ENCODE results near the gene HENMT1.

The HENMT1 gene

GRCh38 chr1:108624069-108624468 lies 36.8 kb downstream of the HENMT1 start:
- no peak for DNase-seq

- DNase-seq: no peak
Observed at GRCh38 chr1:108617724-108618056, 43.2 kb downstream of the HENMT1 start.

DNA sequence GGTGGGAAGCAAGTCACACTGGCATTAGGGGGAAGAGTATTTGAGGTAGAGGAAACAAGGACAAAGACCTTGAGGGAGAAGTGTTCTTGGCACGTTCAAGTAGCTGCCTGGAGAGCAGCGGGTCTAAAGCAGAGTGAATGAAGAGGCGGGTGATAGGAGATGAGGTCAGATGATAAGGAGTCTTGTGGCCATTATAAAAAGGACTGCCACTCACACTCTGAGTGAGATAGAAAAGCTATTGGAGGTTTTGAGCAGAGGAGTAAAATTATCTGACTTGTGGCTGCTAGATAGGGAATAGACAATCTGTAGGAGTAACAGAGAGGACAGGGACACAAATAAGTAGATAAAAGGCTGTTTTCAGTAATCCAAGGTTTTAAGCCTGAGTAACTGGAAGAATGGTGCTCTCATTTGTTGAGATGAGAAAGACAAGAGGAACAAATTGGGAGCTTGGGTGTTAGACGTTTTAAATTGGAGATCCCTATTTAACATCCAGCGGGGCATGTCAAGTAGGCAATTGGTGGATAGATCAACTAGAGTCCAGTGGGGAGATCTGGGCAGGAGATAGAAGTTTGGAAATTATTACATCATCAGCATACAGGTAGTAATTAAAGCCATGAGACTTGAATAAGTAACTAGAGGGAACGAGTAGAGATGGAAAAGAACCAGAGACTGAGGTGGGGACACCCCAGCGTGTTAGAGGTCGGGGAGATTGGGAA lies 43.7 kb downstream of the HENMT1 start:
- no peak for DNase-seq

DNA sequence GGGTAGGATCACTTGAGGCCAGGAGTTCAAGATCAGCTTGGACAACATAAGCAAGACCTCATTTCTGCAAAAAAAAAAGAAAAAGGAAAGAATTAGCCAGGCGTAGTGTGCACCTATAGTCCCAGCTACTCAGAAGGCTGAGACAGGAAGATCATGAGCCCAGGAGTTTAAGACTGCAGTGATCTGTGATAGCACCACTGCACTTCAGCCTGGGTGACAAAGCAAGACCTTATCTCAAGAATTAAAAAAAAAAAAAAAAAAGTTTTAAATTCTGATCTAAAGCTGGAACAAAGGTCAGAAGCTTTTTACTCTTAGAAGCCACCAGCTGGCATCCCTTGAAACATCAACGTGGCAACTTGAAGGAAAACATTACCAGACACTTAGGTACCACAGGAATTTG lies 45.3 kb downstream of the HENMT1 start:
- no peak for DNase-seq

- no peak for DNase-seq
Observed at GRCh38 chr1:108612496-108612895, 48.4 kb downstream of the HENMT1 start.

- no peak for DNase-seq
Observed at GRCh38 chr1:108611984-108612383, 48.9 kb downstream of the HENMT1 start.

DNA sequence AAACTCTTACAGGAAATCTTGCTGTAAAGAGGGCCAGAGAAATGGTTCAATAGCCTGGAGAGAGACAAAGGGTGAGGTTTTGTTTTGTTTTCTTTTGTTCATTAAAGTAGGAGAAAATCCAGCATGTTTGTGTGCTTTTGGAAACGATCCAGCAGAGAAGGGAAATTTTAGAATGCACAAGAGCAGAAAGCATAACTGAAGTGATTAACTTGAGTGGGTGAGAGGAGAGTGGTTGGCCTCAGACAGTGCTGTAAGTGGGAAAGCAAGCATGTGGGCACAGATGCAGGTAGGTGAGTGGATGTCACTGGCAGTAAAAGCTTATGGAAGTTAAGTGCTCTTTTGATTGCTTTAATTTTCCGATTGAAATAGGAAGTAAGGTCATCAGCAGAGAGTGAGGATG lies 50.8 kb downstream of the HENMT1 start:
- DNase-seq: no peak

DNA sequence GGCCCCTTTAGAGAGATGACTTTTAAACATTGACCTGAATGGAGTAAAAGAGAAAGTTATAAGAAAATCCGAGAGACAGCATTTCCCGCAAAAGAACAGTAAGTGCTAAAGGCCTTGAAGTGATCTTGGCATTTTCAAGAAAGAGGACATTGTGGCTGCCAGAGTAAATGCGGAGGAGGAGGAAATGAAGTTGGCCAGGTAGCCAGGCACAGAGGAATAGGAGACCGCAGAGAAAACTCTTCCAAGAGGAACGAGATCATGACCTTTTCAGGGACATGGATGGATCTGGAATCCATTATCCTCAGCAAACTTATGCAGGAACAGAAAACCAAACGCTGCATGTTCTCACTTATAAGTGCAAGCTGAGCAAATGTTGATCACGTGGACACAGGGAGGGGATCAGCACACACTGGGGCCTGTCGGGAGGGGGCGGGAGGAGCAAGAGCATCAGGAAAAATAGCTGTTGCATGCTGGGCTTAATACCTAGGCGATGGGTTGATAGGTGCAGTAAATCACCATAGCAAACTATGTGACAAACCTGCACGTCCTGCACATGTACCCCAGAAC lies 51.3 kb downstream of the HENMT1 start:
- DNase-seq: no peak

DNA sequence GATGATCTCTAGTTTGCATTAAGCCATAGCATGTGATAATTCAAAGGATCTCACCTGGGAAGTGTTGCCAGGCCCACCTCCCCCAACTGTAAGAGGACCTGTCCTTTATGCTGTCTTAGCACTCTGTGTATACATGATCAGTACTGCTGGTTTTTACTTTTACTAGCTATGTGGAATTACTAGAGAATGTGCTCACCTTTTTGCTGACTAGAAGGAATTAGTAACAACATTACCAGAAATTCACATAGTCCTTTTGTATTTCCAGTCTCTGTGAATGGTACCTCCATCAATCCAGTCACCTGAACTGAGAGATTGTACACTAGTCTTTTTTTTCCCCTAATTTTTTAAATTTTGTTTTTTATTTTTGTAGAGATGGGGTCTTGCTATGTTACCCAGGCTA lies 54.4 kb downstream of the HENMT1 start:
- no peak for DNase-seq

- DNase-seq: no peak
Observed at GRCh38 chr1:108605633-108606032, 55.3 kb downstream of the HENMT1 start.

- DNase-seq: no peak
Observed at GRCh38 chr1:108601708-108602410, 59.0 kb downstream of the HENMT1 start.

DNA sequence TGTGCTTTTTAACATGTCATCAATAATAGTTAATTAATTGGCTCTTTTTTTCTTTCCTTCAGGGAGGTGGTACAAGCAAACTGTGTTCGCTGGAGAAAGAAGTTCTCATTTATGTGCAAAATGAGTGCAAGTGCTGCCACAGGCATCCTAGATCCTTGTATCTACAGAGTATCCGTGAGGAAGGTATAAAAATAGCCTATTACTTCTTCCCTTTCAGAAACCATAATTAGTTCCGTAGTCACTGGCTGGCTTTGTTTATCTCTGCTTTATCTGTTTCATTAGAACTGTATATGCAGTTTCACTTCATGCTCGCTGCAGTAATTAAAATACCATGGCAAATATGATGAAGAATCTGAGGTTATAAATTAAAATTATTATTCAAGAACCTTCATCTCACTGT lies 60.4 kb downstream of the HENMT1 start:
- no peak for DNase-seq

DNA sequence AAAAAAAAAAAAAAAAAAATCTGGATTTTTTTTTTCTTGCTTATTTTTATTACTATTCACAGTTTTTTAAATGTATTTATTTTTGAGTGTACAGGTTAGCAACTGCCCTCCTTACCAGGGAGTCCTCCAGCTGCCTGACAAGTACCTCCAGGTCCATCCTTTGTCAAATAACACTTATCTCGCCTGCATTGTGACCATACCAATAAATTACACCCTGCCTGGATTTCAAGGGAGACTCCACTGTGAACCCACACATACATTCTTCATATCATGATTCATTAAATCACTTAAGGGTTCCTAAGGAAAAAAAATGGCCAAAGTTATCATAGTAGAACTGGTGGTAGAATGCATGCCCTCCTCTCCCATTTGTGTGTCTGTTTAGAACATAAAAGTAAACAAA lies 62.6 kb downstream of the HENMT1 start:
- no peak for DNase-seq
